ENCODE data around the gene NUDT12.

The NUDT12 gene

GRCh38 chr5:103565719-103566118 lies 3.1 kb upstream of the NUDT12 start:
- H3K9ac ChIP-seq (ENCODE audit: low read length), result no peak overlapping the region
- no peak overlapping the region for H2BK15ac ChIP-seq (ENCODE audit: low read depth, poor library complexity, severe bottlenecking)
- no peaks in the 10 kb centered on the region for H3K27me3 ChIP-seq (ENCODE audit: control insufficient read depth in 1 of 2, insufficient read depth in 1 of 2, low read length in 2 of 2)
- no peak overlapping the region for H4K8ac ChIP-seq (ENCODE audit: low read length)
- H2AK5ac ChIP-seq (ENCODE audit: low read length, severe bottlenecking), result no peak overlapping the region
- H3K4ac ChIP-seq (ENCODE audit: low read depth in 1 of 2, low read length in 2 of 2), result no peak overlapping the region
- peaks cover 1% of the 10 kb centered on the region for H3K4me1 ChIP-seq (ENCODE audit: control insufficient read depth, insufficient read depth, low read depth, low read length)
- no peak overlapping the region for H3K4me3 ChIP-seq (ENCODE audit: insufficient read depth in 1 of 2, low read depth in 1 of 2, low read length in 2 of 2)
- H3K14ac ChIP-seq (ENCODE audit: low read length in 2 of 2), result no peak overlapping the region
- H3K79me1 ChIP-seq (replicated peaks; ENCODE audit: low read length, poor library complexity, severe bottlenecking), result peaks cover 5% of the 10 kb centered on the region
- H3K4me2 ChIP-seq (ENCODE audit: low read length, poor library complexity, severe bottlenecking), result no peak overlapping the region
- no peak overlapping the region for H4K91ac ChIP-seq (ENCODE audit: low read length)
- no peaks in the 10 kb centered on the region for H3K9me3 ChIP-seq (ENCODE audit: control insufficient read depth, low read length)
- no peak overlapping the region for H2BK5ac ChIP-seq (ENCODE audit: low read depth, low read length, poor library complexity, severe bottlenecking)
- no peak overlapping the region for H2AFZ ChIP-seq (ENCODE audit: low read depth, low read length)
- H2BK12ac ChIP-seq (ENCODE audit: low read length in 2 of 2), result no peak overlapping the region
- WGBS, result 91% methylated on average over 4 of the region's 4 CpGs
- H3K36me3 ChIP-seq (ENCODE audit: control insufficient read depth in 1 of 2, insufficient read depth in 2 of 2, low read depth in 1 of 2, low read length in 2 of 2), result no peaks in the 10 kb centered on the region
- H3K23ac ChIP-seq (ENCODE audit: low read length in 2 of 2), result no peak overlapping the region
- H3K18ac ChIP-seq (ENCODE audit: low read depth in 1 of 2, low read length in 2 of 2), result no peak overlapping the region
- no peak overlapping the region for H3K27ac ChIP-seq (ENCODE audit: low read length, poor library complexity, severe bottlenecking)
- no peak overlapping the region for H2BK120ac ChIP-seq (ENCODE audit: low read depth, low read length)
- no peak for DNase-seq

GRCh38 chr5:103561685-103562452 lies 720 bp downstream of the NUDT12 start:
- no peaks in the 10 kb centered on the region for H3K27me3 ChIP-seq (ENCODE audit: control insufficient read depth in 1 of 2, insufficient read depth in 1 of 2, low read length in 2 of 2)
- DNase-seq, result peak; percentile 7
- peak overlapping the region; percentile 19 for H4K91ac ChIP-seq (ENCODE audit: low read length)
- no peak overlapping the region for H2BK5ac ChIP-seq (ENCODE audit: low read depth, low read length, poor library complexity, severe bottlenecking)
- peaks cover 1% of the 10 kb centered on the region for H3K4me1 ChIP-seq (ENCODE audit: control insufficient read depth, insufficient read depth, low read depth, low read length)
- H2BK15ac ChIP-seq (ENCODE audit: low read depth, poor library complexity, severe bottlenecking), result no peak overlapping the region
- no peak overlapping the region for H2BK12ac ChIP-seq (ENCODE audit: low read length in 2 of 2)
- peak overlapping the region; percentile 96 for H2AFZ ChIP-seq (ENCODE audit: low read depth, low read length)
- H3K36me3 ChIP-seq (ENCODE audit: control insufficient read depth in 1 of 2, insufficient read depth in 2 of 2, low read depth in 1 of 2, low read length in 2 of 2), result peaks cover 0 to 24% of the 10 kb centered on the region in 2 experiments
- no peak overlapping the region for H2AK5ac ChIP-seq (ENCODE audit: low read length, severe bottlenecking)
- H3K23ac ChIP-seq (ENCODE audit: low read length in 2 of 2), result no peak overlapping the region
- WGBS, result 2% methylated on average over 9 of the region's 14 CpGs
- peak overlapping the region; percentile 29 to 97 for H3K4ac ChIP-seq (ENCODE audit: low read depth in 1 of 2, low read length in 2 of 2)
- peak overlapping the region; percentile 65 for H2BK120ac ChIP-seq (ENCODE audit: low read depth, low read length)
- no peaks in the 10 kb centered on the region for H3K9me3 ChIP-seq (ENCODE audit: control insufficient read depth, low read length)
- peak overlapping the region in 1 of 2 experiments; percentile 65 for H3K14ac ChIP-seq (ENCODE audit: low read length in 2 of 2)
- H3K4me2 ChIP-seq (ENCODE audit: low read length, poor library complexity, severe bottlenecking), result peak overlapping the region; percentile 87
- H3K4me3 ChIP-seq (ENCODE audit: insufficient read depth in 1 of 2, low read depth in 1 of 2, low read length in 2 of 2), result peak overlapping the region; percentile 79 to 90
- H3K27ac ChIP-seq (ENCODE audit: low read length, poor library complexity, severe bottlenecking), result peak overlapping the region; percentile 96
- H4K8ac ChIP-seq (ENCODE audit: low read length), result peak overlapping the region; percentile 86
- peaks cover 14% of the 10 kb centered on the region for H3K79me1 ChIP-seq (replicated peaks; ENCODE audit: low read length, poor library complexity, severe bottlenecking)
- H3K18ac ChIP-seq (ENCODE audit: low read depth in 1 of 2, low read length in 2 of 2), result peak overlapping the region; percentile 81 to 97
- H3K9ac ChIP-seq (ENCODE audit: low read length), result peak overlapping the region; percentile 92

DNA sequence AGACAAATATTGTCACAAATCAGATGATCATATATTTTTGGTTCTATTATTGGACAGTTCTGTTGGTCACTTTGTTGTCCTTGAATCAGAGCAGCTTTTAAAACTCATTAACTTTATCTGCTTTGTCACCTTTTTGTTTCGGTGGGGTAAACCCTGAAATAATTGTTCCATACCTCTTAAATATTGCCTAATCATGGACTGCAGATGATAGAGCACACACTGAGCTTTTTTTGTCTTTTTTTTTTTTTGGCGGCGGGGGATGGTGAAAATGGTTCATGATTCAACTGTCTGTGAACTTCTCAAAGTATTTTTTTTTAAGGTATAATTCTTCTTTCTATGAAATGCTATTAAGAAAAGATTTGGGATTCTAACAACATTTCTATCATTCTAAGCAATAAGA lies 1.8 kb downstream of the NUDT12 start:
- H2BK15ac ChIP-seq (ENCODE audit: low read depth, poor library complexity, severe bottlenecking), result no peak overlapping the region
- no peak overlapping the region for H3K27ac ChIP-seq (ENCODE audit: low read length, poor library complexity, severe bottlenecking)
- 100% methylated on average over 1 of the region's 3 CpGs for WGBS
- H4K8ac ChIP-seq (ENCODE audit: low read length), result no peak overlapping the region
- H3K4me1 ChIP-seq (ENCODE audit: control insufficient read depth, insufficient read depth, low read depth, low read length), result peaks cover 1% of the 10 kb centered on the region
- H3K23ac ChIP-seq (ENCODE audit: low read length in 2 of 2), result no peak overlapping the region
- no peak overlapping the region for H3K4me3 ChIP-seq (ENCODE audit: insufficient read depth in 1 of 2, low read depth in 1 of 2, low read length in 2 of 2)
- H3K27me3 ChIP-seq (ENCODE audit: control insufficient read depth in 1 of 2, insufficient read depth in 1 of 2, low read length in 2 of 2), result no peaks in the 10 kb centered on the region
- peaks cover 14% of the 10 kb centered on the region for H3K79me1 ChIP-seq (replicated peaks; ENCODE audit: low read length, poor library complexity, severe bottlenecking)
- no peak overlapping the region for H2AK5ac ChIP-seq (ENCODE audit: low read length, severe bottlenecking)
- no peak overlapping the region for H3K14ac ChIP-seq (ENCODE audit: low read length in 2 of 2)
- H2BK12ac ChIP-seq (ENCODE audit: low read length in 2 of 2), result no peak overlapping the region
- H2AFZ ChIP-seq (ENCODE audit: low read depth, low read length), result no peak overlapping the region
- no peak overlapping the region for H2BK5ac ChIP-seq (ENCODE audit: low read depth, low read length, poor library complexity, severe bottlenecking)
- peaks cover 0 to 25% of the 10 kb centered on the region in 2 experiments for H3K36me3 ChIP-seq (ENCODE audit: control insufficient read depth in 1 of 2, insufficient read depth in 2 of 2, low read depth in 1 of 2, low read length in 2 of 2)
- H3K18ac ChIP-seq (ENCODE audit: low read depth in 1 of 2, low read length in 2 of 2), result no peak overlapping the region
- no peak overlapping the region for H4K91ac ChIP-seq (ENCODE audit: low read length)
- no peak overlapping the region for H3K4ac ChIP-seq (ENCODE audit: low read depth in 1 of 2, low read length in 2 of 2)
- H3K9ac ChIP-seq (ENCODE audit: low read length), result no peak overlapping the region
- DNase-seq, result no peak
- no peaks in the 10 kb centered on the region for H3K9me3 ChIP-seq (ENCODE audit: control insufficient read depth, low read length)
- H2BK120ac ChIP-seq (ENCODE audit: low read depth, low read length), result no peak overlapping the region
- no peak overlapping the region for H3K4me2 ChIP-seq (ENCODE audit: low read length, poor library complexity, severe bottlenecking)

- H3K14ac ChIP-seq (ENCODE audit: low read length in 2 of 2), result no peak overlapping the region
- H4K91ac ChIP-seq (ENCODE audit: low read length), result no peak overlapping the region
- no peak for DNase-seq
- no peak overlapping the region for H3K4me2 ChIP-seq (ENCODE audit: low read length, poor library complexity, severe bottlenecking)
- H2BK5ac ChIP-seq (ENCODE audit: low read depth, low read length, poor library complexity, severe bottlenecking), result no peak overlapping the region
- H2AK5ac ChIP-seq (ENCODE audit: low read length, severe bottlenecking), result no peak overlapping the region
- H3K79me1 ChIP-seq (replicated peaks; ENCODE audit: low read length, poor library complexity, severe bottlenecking), result no peaks in the 10 kb centered on the region
- H3K9me3 ChIP-seq (ENCODE audit: control insufficient read depth, low read length), result no peaks in the 10 kb centered on the region
- no peaks in the 10 kb centered on the region for H3K27me3 ChIP-seq (ENCODE audit: control insufficient read depth in 1 of 2, insufficient read depth in 1 of 2, low read length in 2 of 2)
- no peak overlapping the region for H3K27ac ChIP-seq (ENCODE audit: low read length, poor library complexity, severe bottlenecking)
- H3K9ac ChIP-seq (ENCODE audit: low read length), result no peak overlapping the region
- no peaks in the 10 kb centered on the region for H3K4me1 ChIP-seq (ENCODE audit: control insufficient read depth, insufficient read depth, low read depth, low read length)
- H2BK15ac ChIP-seq (ENCODE audit: low read depth, poor library complexity, severe bottlenecking), result no peak overlapping the region
- no peak overlapping the region for H2BK12ac ChIP-seq (ENCODE audit: low read length in 2 of 2)
- no peak overlapping the region for H4K8ac ChIP-seq (ENCODE audit: low read length)
- no peak overlapping the region for H3K23ac ChIP-seq (ENCODE audit: low read length in 2 of 2)
- no peak overlapping the region for H3K4me3 ChIP-seq (ENCODE audit: insufficient read depth in 1 of 2, low read depth in 1 of 2, low read length in 2 of 2)
- no peak overlapping the region for H3K4ac ChIP-seq (ENCODE audit: low read depth in 1 of 2, low read length in 2 of 2)
- H3K36me3 ChIP-seq (ENCODE audit: control insufficient read depth in 1 of 2, insufficient read depth in 2 of 2, low read depth in 1 of 2, low read length in 2 of 2), result peaks cover 0 to 16% of the 10 kb centered on the region in 2 experiments
- WGBS, result 31% methylated on average over 2 of the region's 2 CpGs
- H2BK120ac ChIP-seq (ENCODE audit: low read depth, low read length), result no peak overlapping the region
- H2AFZ ChIP-seq (ENCODE audit: low read depth, low read length), result no peak overlapping the region
- no peak overlapping the region for H3K18ac ChIP-seq (ENCODE audit: low read depth in 1 of 2, low read length in 2 of 2)
These were observed 15.7 kb downstream of the NUDT12 start for GRCh38 chr5:103546858-103547257.
